ENCODE measurements around the gene ADAMTS4. TPM values are rescaled to one million over a fixed set of nuclear protein-coding genes. Genes with fewer than 3 reads are reported as not detected.
A peak's percentile ranks its signal among the peaks of the same experiment; 100 is the strongest.

Gene ADAMTS4
- total RNA-seq, 1 experiment from 2014 or later = 7.0 TPM

DNA sequence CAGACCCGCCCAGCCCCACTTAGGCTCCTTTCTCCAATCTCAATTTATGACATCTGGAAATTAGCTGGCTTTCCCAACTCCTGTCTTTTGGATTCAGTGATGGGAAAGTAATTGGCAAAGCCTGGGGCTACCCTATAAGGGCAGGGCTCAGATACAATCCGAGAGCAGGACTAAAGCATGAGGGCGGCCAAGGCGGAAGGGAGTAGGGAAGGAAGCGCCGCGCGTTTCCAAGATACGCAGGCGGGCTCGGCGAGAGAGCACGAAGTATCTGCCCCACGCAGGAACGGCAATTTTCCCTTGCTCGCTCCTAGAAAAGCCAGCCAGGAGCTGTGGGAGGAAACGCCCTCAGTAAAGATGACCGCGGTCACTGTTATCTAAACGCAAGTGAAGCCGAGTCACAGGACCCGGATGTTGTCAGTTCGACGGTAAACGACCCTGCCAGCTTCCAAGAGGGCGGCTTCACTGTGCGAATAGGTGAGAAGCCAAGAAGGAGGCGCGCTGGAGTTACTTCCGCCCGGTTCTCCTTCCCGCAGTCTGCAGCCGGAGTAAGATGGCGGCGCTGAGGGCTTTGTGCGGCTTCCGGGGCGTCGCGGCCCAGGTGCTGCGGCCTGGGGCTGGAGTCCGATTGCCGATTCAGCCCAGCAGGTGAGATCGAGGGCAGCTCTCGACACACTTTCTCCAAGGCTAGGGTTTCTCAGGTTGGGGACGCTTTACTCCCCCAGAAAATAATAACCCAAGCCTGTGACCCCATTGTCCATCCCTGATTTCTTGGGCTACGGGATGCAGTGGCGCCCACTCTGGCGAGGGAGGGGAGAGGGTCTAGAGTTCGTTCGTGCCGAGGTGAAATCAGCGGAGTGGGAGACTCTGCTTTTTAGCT is 3.2 kb upstream of the ADAMTS4 start, which contains the start of gene NDUFS2:
Gene NDUFS2, plus strand, starts transcription at position 532 of the 877 bp plus-strand sequence. Its CDS starts 19 bp downstream, at position 551.
- Histone ChIP-seq H3K79me2 (ENCODE audit: insufficient read depth, low read length) (no peaks in the 10 kb centered on the region), H3K18ac (ENCODE audit: insufficient read length, low read depth, low read length) (peak within 1 kb of the TSS; percentile 93), H2BK20ac (ENCODE audit: low read depth, low read length, poor library complexity, severe bottlenecking) (no peak within 1 kb of the TSS), H4K91ac (ENCODE audit: insufficient read length, low read depth, low read length) (peak within 1 kb of the TSS; percentile 87), H2AK5ac (ENCODE audit: insufficient read length, low read length) (peak within 1 kb of the TSS; percentile 4), H2BK12ac (ENCODE audit: insufficient read length, low read depth, low read length) (peak within 1 kb of the TSS; percentile 64), H3K14ac (ENCODE audit: insufficient read depth, low read length) (peak within 1 kb of the TSS; percentile 95), H3K56ac (ENCODE audit: insufficient read length, low read depth, low read length) (no peak within 1 kb of the TSS), H4K8ac (replicated peaks; ENCODE audit: insufficient read length, low read depth, low read length) (peak within 1 kb of the TSS; percentile 16), H3K27me3 (ENCODE audit: insufficient read depth, low read length) (no peaks in the 10 kb centered on the region; the same call in 1 of the 2 replicates), H2BK15ac (ENCODE audit: low read depth, low read length) (no peak within 1 kb of the TSS), H3K9me3 (ENCODE audit: control insufficient read depth, low read depth, low read length) (no peaks in the 10 kb centered on the region), H3T11ph (ENCODE audit: low read length) (no peak within 1 kb of the TSS), H3K23me2 (ENCODE audit: insufficient read length, low read depth, low read length, poor library complexity, severe bottlenecking) (peaks cover 7% of the 10 kb centered on the region), H2BK120ac (ENCODE audit: low read depth, low read length, poor library complexity, severe bottlenecking) (peak within 1 kb of the TSS; percentile 15), H3K27ac (ENCODE audit: insufficient read length, low read depth, low read length) (peak within 1 kb of the TSS; percentile 72), H4K5ac (ENCODE audit: insufficient read length, low read depth, low read length) (peak within 1 kb of the TSS; percentile 26), H2BK5ac (ENCODE audit: insufficient read length, low read length) (peak within 1 kb of the TSS; percentile 23), H3K9ac (ENCODE audit: extremely low read depth, insufficient read length, low read length) (peak within 1 kb of the TSS; percentile 69), H3K4me1 (ENCODE audit: insufficient read depth, low read length) (peaks cover 24% of the 10 kb centered on the region), H4K20me1 (ENCODE audit: control insufficient read depth, insufficient read depth, insufficient read length) (no peaks in the 10 kb centered on the region), H3K23ac (ENCODE audit: insufficient read length, low read depth, low read length) (no peak within 1 kb of the TSS), H3K79me1 (ENCODE audit: insufficient read depth, low read depth, low read length, poor library complexity, severe bottlenecking) (no peaks in the 10 kb centered on the region), H3K4ac (ENCODE audit: low read depth, low read length) (peak within 1 kb of the TSS; percentile 0; the same call in 1 of the 2 replicates), H3K4me2 (ENCODE audit: insufficient read depth, insufficient read length, low read length) (peak within 1 kb of the TSS; percentile 70), H2AFZ (ENCODE audit: low read length) (no peak within 1 kb of the TSS)
- H3K27me3 Mint-ChIP-seq (ENCODE audit: low read depth) = no peaks in the 10 kb centered on the region
- DNase-seq = peak; percentile 99
- H3K4me1 Mint-ChIP-seq = peaks cover 51 to 55% of the 10 kb centered on the region in 2 experiments
- H3K9me3 Mint-ChIP-seq = no peaks in the 10 kb centered on the region; a peak in 1 of 5 replicates
- H3K4me3 Mint-ChIP-seq = peak within 1 kb of the TSS; percentile 91
- TF ChIP-seq, protein P1, sequence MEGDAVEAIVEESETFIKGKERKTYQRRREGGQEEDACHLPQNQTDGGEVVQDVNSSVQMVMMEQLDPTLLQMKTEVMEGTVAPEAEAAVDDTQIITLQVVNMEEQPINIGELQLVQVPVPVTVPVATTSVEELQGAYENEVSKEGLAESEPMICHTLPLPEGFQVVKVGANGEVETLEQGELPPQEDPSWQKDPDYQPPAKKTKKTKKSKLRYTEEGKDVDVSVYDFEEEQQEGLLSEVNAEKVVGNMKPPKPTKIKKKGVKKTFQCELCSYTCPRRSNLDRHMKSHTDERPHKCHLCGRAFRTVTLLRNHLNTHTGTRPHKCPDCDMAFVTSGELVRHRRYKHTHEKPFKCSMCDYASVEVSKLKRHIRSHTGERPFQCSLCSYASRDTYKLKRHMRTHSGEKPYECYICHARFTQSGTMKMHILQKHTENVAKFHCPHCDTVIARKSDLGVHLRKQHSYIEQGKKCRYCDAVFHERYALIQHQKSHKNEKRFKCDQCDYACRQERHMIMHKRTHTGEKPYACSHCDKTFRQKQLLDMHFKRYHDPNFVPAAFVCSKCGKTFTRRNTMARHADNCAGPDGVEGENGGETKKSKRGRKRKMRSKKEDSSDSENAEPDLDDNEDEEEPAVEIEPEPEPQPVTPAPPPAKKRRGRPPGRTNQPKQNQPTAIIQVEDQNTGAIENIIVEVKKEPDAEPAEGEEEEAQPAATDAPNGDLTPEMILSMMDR (conservative IDR thresholded peaks at IDR 0.05) = peak; percentile 56
- WGBS (ENCODE audit: extremely low coverage, insufficient read length, low lambda C conversion rate) = no CpG with 5 or more reads among the region's 53 CpGs
- peak within 1 kb of the TSS; percentile 92 to 99 (median 99) for H3K27ac Mint-ChIP-seq
- peaks cover 20 to 35% (median 29%) of the 10 kb centered on the region in 3 experiments; a peak in 6 of 7 replicates for H3K36me3 Mint-ChIP-seq (ENCODE audit: insufficient read depth in 1 of 3, low read depth in 3 of 3)
